Head of caudate nucleus (tissue), 42 donors: ENCODE measurements around the gene PPP6R1.

Experiments used
- DNase-seq, 42 donors: peaks; one replicate each; pipeline versions ENCODE4 v3.0.0 to v3.0.0-alpha.2; 2020 to 2021; ENCODE audit warnings: mixed read lengths in 7 of 42
- intact Hi-C: fragments of 100-400 bp; cut with DNase I; formaldehyde crosslinking; loops from one replicate; pipeline ENCODE4 v1.15.0; 2022

The PPP6R1 gene

GRCh38 chr19:55284405-55285058, 25.7 kb upstream of the PPP6R1 start:
- intact Hi-C loops, result no loop called here
- peak in 1 of 42 donors; percentile 13 for DNase-seq

- intact Hi-C loops, result no loop called here
- peak; percentile 71 to 95 (median 89) for DNase-seq
These were observed 24.9 kb upstream of the PPP6R1 start, which contains the start of gene BRSK1 for GRCh38 chr19:55283548-55284377. TSS of gene BRSK1 (plus strand) at chr19:55283997. CDS start at chr19:55284443, 446 bp downstream.

GRCh38 chr19:55279770-55280643, 21.2 kb upstream of the PPP6R1 start, which contains the start of gene HSPBP1:
TSS of gene HSPBP1 (minus strand) at chr19:55280110. CDS start at chr19:55279608, 502 bp downstream.
- peak; percentile 90 to 97 (median 94) for DNase-seq
- intact Hi-C loops, result no loop called here

GRCh38 chr19:55279340-55279739, 20.5 kb upstream of the PPP6R1 start:
- intact Hi-C loops, result no loop called here
- no peak for DNase-seq

- intact Hi-C loops, result no loop called here
These were observed 19.7 kb upstream of the PPP6R1 start for GRCh38 chr19:55278391-55279135.

GRCh38 chr19:55277494-55277893, 18.7 kb upstream of the PPP6R1 start:
- DNase-seq, result no peak
- intact Hi-C loops, result no loop called here

More at GRCh38 chr19:55278391-55279135, 19.7 kb upstream of the PPP6R1 start:
- DNase-seq, result peak in 1 of 42 donors; percentile 51

GRCh38 chr19:55276720-55277430, 18.1 kb upstream of the PPP6R1 start:
- no peak for DNase-seq
- intact Hi-C loops, result no loop called here

- DNase-seq, result no peak
- intact Hi-C loops, result no loop called here
These were observed 17.3 kb upstream of the PPP6R1 start for GRCh38 chr19:55275851-55276719.

GRCh38 chr19:55273978-55274707, 15.3 kb upstream of the PPP6R1 start:
- peak in 24 of 42 donors; percentile 33 to 77 (median 64) for DNase-seq
- intact Hi-C loops, result no loop called here

- intact Hi-C loops, result no loop called here
- DNase-seq, result no peak
These were observed 13.3 kb upstream of the PPP6R1 start for GRCh38 chr19:55272142-55272541.

GRCh38 chr19:55270172-55270942, 11.5 kb upstream of the PPP6R1 start:
- DNase-seq, result no peak
- intact Hi-C loops, result no loop called here

- intact Hi-C loops, result no loop called here
- peak in 39 of 42 donors; percentile 35 to 90 (median 69) for DNase-seq
These were observed 10.5 kb upstream of the PPP6R1 start for GRCh38 chr19:55269299-55269698.

GRCh38 chr19:55266840-55267239, 8.0 kb upstream of the PPP6R1 start:
- DNase-seq, result no peak
- intact Hi-C loops, result no loop called here

- intact Hi-C loops, result no loop called here
- no peak for DNase-seq
These were observed 7.6 kb upstream of the PPP6R1 start for GRCh38 chr19:55266404-55266803.

GRCh38 chr19:55265723-55266386, 7.0 kb upstream of the PPP6R1 start:
- DNase-seq, result no peak
- intact Hi-C loops, result no loop called here
